H1 (cell line): ENCODE results near the gene NAV2. TPM values are rescaled to one million over a fixed set of nuclear protein-coding genes. Genes with fewer than 3 reads are reported as not detected.

Experiments
- BACH1 ChIP-seq: IDR thresholded peaks from 2 replicates; pipeline ENCODE4 v1.6.1; 2012; ENCODE audit warnings: low read length, improper control_type of control experiment
- CHD7 ChIP-seq: fragments of 300-600 bp; sonication (generic); IDR thresholded peaks from 2 replicates; pipeline ENCODE4 v1.7.1; 2012; ENCODE audit warnings: low read length, moderate library complexity, mild to moderate bottlenecking, inconsistent platforms; ENCODE audit not compliant: insufficient replicate concordance
- JUN ChIP-seq: IDR thresholded peaks from 2 replicates; pipeline ENCODE4 v1.6.1; 2011; ENCODE audit warnings: low read depth, mild to moderate bottlenecking, improper control_type of control experiment, low read length
- KDM4A ChIP-seq: IDR thresholded peaks from one replicate; pipeline ENCODE4 v1.7.1; 2012; ENCODE audit warnings: low read depth, mild to moderate bottlenecking, moderate library complexity, low read length, inconsistent platforms; ENCODE audit not compliant: severe bottlenecking
- SAP30 ChIP-seq: fragments of 300-600 bp; sonication (generic); IDR thresholded peaks from 2 replicates; pipeline ENCODE4 v1.7.1; 2012; ENCODE audit warnings: low read length, moderate library complexity, mild to moderate bottlenecking, inconsistent platforms; ENCODE audit not compliant: insufficient read depth, insufficient replicate concordance
- SIRT6 ChIP-seq: IDR thresholded peaks from one replicate; pipeline ENCODE4 v1.7.1; 2012; ENCODE audit warnings: low read length, inconsistent platforms
- SP1 ChIP-seq: IDR thresholded peaks from 2 replicates; pipeline ENCODE4 v1.6.1; 2011; ENCODE audit warnings: low read depth, low read length
- TCF12 ChIP-seq: IDR thresholded peaks from 2 replicates; pipeline ENCODE4 v1.6.1; 2011; ENCODE audit warnings: low read depth, mild to moderate bottlenecking, low read length
- YY1 ChIP-seq: IDR thresholded peaks from 2 replicates; pipeline ENCODE4 v1.6.1; 2011; ENCODE audit warnings: low read depth, mild to moderate bottlenecking, low read length
- polyA plus RNA-seq, 7 experiments: library from polyadenylated mRNA; depleted of rRNA in 3 of 7; stranded (reverse) in 5 of 7; unstranded in 2 of 7; fragments of >200 nt in 5 of 7; fragments of 200-250 nt in 2 of 7; gene quantifications; 1 replicate in 5 of 7; 2 replicates in 1 of 7; 4 replicates in 1 of 7; pipeline versions ENCODE4 v1.2.1 to v1.2.3, GENCODE V29; 2011 to 2013; ENCODE audit warnings: missing spikeins in 2 of 7, mixed read lengths in 2 of 7
- total RNA-seq: library from RNA; stranded (reverse); fragmentation: NEBNext Ultra II Directional; extraction: Animal tissue kit (Norgen Biotek cat#: 25700); gene quantifications from 2 replicates; pipeline ENCODE4 v1.2.1, GENCODE V29; 2021

Gene NAV2
- total and polyA plus RNA-seq, 2 of the 8 experiments (the other 6 are each of a cell fraction or from before 2014, with no cell fraction given) = 35.6 to 73.6 TPM

GRCh38 chr11:20038412-20038811, 325.8 kb downstream of the NAV2 start (continued):
- TF ChIP-seq BACH1 (no peak), SAP30 (no peak), KDM4A (no peak), SP1 (no peak), YY1 (no peak), CHD7 (no peak), TCF12 (no peak), SIRT6 (no peak), JUN (no peak)
